ENCODE measurements around the gene HDAC4. TPM values are rescaled to one million over a fixed set of nuclear protein-coding genes. Genes with fewer than 3 reads are reported as not detected.

The HDAC4 gene
- polyA plus RNA-seq, 2 of the 4 experiments (the other 2 are of a cell fraction) = 8.6 to 10.4 TPM

DNA sequence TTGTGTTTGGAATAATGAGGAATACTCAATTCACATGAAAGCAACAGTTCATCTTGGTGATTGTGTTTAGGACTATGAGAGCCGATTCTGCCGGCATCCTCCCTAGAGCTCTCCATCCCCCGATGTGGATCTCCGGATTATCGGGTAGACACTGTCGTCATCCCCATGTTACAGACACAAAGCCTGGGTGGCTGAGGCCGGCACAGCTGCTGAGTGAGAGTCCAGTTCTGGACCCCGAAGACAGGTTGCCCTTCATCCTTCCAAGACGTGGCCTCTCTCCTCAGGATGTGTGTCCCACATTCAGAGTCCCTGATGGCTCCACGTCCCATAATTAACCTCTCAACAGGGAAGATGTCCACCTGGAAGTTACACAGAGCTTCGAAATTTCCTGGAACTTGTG, 129.3 kb downstream of the HDAC4 start:
- no peak overlapping the region for H3K4me3 ChIP-seq
- H3K9me3 ChIP-seq = no peaks in the 10 kb centered on the region
- TF ChIP-seq TP53 (CRISPR knock-in tag; IDR thresholded peaks at IDR 0.05) (no peak), ZSCAN20 (CRISPR knock-in tag; IDR thresholded peaks at IDR 0.05) (no peak), ZNF302 (CRISPR knock-in tag; IDR thresholded peaks at IDR 0.05) (no peak), PHF8 (IDR thresholded peaks at IDR 0.05; ENCODE audit: borderline replicate concordance, low read depth) (no peak), HDAC2 (IDR thresholded peaks at IDR 0.05) (no peak), HOXA7 (CRISPR knock-in tag; IDR thresholded peaks at IDR 0.05) (no peak), KDM1A (IDR thresholded peaks at IDR 0.05; ENCODE audit: low read depth) (no peak), JUNB (IDR thresholded peaks at IDR 0.05) (no peak), ZFP36 (IDR thresholded peaks at IDR 0.05; ENCODE audit: borderline replicate concordance, partially characterized antibody) (no peak), HOXB5 (CRISPR knock-in tag; IDR thresholded peaks at IDR 0.05) (no peak), EHMT2 (IDR thresholded peaks at IDR 0.05; ENCODE audit: low read depth) (no peak), CBX8 (IDR thresholded peaks at IDR 0.05) (no peak)
- TF ChIP-seq, protein P1, sequence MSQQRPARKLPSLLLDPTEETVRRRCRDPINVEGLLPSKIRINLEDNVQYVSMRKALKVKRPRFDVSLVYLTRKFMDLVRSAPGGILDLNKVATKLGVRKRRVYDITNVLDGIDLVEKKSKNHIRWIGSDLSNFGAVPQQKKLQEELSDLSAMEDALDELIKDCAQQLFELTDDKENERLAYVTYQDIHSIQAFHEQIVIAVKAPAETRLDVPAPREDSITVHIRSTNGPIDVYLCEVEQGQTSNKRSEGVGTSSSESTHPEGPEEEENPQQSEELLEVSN (IDR thresholded peaks at IDR 0.05; ENCODE audit: borderline replicate concordance, low read depth) = no peak
- TF ChIP-seq, protein P2, sequence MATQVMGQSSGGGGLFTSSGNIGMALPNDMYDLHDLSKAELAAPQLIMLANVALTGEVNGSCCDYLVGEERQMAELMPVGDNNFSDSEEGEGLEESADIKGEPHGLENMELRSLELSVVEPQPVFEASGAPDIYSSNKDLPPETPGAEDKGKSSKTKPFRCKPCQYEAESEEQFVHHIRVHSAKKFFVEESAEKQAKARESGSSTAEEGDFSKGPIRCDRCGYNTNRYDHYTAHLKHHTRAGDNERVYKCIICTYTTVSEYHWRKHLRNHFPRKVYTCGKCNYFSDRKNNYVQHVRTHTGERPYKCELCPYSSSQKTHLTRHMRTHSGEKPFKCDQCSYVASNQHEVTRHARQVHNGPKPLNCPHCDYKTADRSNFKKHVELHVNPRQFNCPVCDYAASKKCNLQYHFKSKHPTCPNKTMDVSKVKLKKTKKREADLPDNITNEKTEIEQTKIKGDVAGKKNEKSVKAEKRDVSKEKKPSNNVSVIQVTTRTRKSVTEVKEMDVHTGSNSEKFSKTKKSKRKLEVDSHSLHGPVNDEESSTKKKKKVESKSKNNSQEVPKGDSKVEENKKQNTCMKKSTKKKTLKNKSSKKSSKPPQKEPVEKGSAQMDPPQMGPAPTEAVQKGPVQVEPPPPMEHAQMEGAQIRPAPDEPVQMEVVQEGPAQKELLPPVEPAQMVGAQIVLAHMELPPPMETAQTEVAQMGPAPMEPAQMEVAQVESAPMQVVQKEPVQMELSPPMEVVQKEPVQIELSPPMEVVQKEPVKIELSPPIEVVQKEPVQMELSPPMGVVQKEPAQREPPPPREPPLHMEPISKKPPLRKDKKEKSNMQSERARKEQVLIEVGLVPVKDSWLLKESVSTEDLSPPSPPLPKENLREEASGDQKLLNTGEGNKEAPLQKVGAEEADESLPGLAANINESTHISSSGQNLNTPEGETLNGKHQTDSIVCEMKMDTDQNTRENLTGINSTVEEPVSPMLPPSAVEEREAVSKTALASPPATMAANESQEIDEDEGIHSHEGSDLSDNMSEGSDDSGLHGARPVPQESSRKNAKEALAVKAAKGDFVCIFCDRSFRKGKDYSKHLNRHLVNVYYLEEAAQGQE (IDR thresholded peaks at IDR 0.05) = no peak
- TF ChIP-seq, protein P3, sequence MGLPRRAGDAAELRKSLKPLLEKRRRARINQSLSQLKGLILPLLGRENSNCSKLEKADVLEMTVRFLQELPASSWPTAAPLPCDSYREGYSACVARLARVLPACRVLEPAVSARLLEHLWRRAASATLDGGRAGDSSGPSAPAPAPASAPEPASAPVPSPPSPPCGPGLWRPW (IDR thresholded peaks at IDR 0.05) = no peak
- TF ChIP-seq, protein P4, sequence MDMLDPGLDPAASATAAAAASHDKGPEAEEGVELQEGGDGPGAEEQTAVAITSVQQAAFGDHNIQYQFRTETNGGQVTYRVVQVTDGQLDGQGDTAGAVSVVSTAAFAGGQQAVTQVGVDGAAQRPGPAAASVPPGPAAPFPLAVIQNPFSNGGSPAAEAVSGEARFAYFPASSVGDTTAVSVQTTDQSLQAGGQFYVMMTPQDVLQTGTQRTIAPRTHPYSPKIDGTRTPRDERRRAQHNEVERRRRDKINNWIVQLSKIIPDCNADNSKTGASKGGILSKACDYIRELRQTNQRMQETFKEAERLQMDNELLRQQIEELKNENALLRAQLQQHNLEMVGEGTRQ (IDR thresholded peaks at IDR 0.05) = no peak
- ChIA-PET POLR2A (no interaction called here), CTCF (interaction anchor here (0.5 kb wide), 1 partner anchor 288 kb away, joined by 3 read pairs; no protein-coding TSS in a partner anchor)
- H3K4me2 ChIP-seq = no peak overlapping the region
- 97% methylated on average over 11 of the region's 11 CpGs for WGBS (ENCODE audit: missing lambda C conversion rate)
- DNase-seq (ENCODE audit: low read depth in 1 of 2, low spot score in 1 of 2) (no peak), FAIRE-seq (no peak), ATAC-seq (no peak)
- peak overlapping the region; percentile 9 to 99; a peak in 2 of 6 replicates for H3K27ac ChIP-seq
- peaks cover 78% of the 10 kb centered on the region for H3K4me1 ChIP-seq

GRCh38 chr2:239269916-239270315, 130.9 kb downstream of the HDAC4 start:
- CTCF ChIA-PET = no interaction called here
- no peak for FAIRE-seq

More at GRCh38 chr2:239269916-239270315, 130.9 kb downstream of the HDAC4 start:
- no peak for TF ChIP-seq CBX2 (IDR thresholded peaks at IDR 0.05; ENCODE audit: borderline replicate concordance, low read depth)
- TF ChIP-seq MAX (IDR thresholded peaks at IDR 0.05) = no peak
- no peak for TF ChIP-seq PHF8 (IDR thresholded peaks at IDR 0.05; ENCODE audit: borderline replicate concordance, low read depth)
- TF ChIP-seq CEBPB (IDR thresholded peaks at IDR 0.05) = no peak
- TF ChIP-seq RNF2 (IDR thresholded peaks at IDR 0.05; ENCODE audit: borderline replicate concordance, low read depth) = no peak
- no peak for TF ChIP-seq CBX8 (IDR thresholded peaks at IDR 0.05)
- TF ChIP-seq, protein P4 (IDR thresholded peaks at IDR 0.05) = no peak
- TF ChIP-seq KDM1A (IDR thresholded peaks at IDR 0.05; ENCODE audit: low read depth) = no peak
- TF ChIP-seq NR3C1 (IDR thresholded peaks at IDR 0.05) = no peak
- TF ChIP-seq, protein P5, sequence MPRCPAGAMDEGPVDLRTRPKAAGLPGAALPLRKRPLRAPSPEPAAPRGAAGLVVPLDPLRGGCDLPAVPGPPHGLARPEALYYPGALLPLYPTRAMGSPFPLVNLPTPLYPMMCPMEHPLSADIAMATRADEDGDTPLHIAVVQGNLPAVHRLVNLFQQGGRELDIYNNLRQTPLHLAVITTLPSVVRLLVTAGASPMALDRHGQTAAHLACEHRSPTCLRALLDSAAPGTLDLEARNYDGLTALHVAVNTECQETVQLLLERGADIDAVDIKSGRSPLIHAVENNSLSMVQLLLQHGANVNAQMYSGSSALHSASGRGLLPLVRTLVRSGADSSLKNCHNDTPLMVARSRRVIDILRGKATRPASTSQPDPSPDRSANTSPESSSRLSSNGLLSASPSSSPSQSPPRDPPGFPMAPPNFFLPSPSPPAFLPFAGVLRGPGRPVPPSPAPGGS (IDR thresholded peaks at IDR 0.05) = no peak
- TF ChIP-seq FOSB (CRISPR knock-in tag; IDR thresholded peaks at IDR 0.05) = no peak
- no peak for TF ChIP-seq EP300 (IDR thresholded peaks at IDR 0.05)
- Histone ChIP-seq H3K4me2 (no peak overlapping the region), H3K27ac (peak overlapping the region in 1 of 2 experiments; percentile 90; a peak in 3 of 6 replicates), H3K9me3 (no peaks in the 10 kb centered on the region), H3K4me1 (peaks cover 77% of the 10 kb centered on the region), H3K4me3 (no peak overlapping the region)
- ATAC-seq = no peak
- DNase-seq (ENCODE audit: low read depth in 1 of 2, low spot score in 1 of 2) = no peak
- POLR2A ChIA-PET = no interaction called here
- 95% methylated on average over 8 of the region's 10 CpGs for WGBS (ENCODE audit: missing lambda C conversion rate)

All from A549 (cell line).